GM12872 (cell line): Measurements from ENCODE around the gene WDR82.

Experiments used
- TF ChIP-seq, protein P1 (sequence below): IDR thresholded peaks from 3 replicates; pipeline ENCODE4 v1.5.1; 2011; ENCODE audit warnings: low read depth, mild to moderate bottlenecking, low read length, moderate library complexity; ENCODE audit not compliant: insufficient read depth

WDR82 gene

DNA sequence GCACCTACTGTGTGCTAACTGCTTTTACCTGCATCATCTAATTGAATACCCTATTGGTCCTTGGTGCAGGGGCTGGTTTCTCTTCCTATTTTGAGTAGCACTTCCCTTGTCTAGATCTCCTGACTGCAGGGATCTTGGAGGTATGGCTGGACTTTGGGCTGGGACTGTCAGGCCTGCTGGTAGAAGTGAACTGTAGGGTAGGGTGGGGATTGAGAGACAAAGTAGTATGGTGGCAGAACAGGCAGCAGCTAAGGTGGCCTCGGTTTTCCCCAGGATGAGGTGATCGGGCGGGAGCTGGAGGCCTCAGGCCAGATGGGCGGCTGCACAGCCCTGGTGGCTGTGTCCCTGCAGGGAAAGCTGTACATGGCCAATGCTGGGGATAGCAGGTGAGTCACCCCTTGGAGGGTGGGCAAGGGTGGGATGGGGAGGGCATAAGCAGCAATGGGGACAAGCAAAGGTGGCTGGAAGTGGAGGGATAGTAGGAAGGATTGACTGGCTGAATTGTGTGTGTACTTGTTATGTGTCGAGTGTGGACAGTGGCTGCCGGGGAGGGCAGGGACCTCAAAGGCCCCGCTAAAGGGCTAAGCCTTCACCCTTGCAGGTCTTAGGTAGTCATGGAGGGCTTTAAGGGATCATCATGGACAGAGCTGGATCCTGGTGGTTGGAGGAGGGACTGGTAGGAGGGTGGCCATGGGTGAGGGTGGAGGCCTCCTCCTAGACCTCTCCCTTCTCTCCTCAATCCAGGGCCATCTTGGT is 30.9 kb downstream of the WDR82 start:
- TF ChIP-seq, protein P1, sequence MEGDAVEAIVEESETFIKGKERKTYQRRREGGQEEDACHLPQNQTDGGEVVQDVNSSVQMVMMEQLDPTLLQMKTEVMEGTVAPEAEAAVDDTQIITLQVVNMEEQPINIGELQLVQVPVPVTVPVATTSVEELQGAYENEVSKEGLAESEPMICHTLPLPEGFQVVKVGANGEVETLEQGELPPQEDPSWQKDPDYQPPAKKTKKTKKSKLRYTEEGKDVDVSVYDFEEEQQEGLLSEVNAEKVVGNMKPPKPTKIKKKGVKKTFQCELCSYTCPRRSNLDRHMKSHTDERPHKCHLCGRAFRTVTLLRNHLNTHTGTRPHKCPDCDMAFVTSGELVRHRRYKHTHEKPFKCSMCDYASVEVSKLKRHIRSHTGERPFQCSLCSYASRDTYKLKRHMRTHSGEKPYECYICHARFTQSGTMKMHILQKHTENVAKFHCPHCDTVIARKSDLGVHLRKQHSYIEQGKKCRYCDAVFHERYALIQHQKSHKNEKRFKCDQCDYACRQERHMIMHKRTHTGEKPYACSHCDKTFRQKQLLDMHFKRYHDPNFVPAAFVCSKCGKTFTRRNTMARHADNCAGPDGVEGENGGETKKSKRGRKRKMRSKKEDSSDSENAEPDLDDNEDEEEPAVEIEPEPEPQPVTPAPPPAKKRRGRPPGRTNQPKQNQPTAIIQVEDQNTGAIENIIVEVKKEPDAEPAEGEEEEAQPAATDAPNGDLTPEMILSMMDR = no peak

DNA sequence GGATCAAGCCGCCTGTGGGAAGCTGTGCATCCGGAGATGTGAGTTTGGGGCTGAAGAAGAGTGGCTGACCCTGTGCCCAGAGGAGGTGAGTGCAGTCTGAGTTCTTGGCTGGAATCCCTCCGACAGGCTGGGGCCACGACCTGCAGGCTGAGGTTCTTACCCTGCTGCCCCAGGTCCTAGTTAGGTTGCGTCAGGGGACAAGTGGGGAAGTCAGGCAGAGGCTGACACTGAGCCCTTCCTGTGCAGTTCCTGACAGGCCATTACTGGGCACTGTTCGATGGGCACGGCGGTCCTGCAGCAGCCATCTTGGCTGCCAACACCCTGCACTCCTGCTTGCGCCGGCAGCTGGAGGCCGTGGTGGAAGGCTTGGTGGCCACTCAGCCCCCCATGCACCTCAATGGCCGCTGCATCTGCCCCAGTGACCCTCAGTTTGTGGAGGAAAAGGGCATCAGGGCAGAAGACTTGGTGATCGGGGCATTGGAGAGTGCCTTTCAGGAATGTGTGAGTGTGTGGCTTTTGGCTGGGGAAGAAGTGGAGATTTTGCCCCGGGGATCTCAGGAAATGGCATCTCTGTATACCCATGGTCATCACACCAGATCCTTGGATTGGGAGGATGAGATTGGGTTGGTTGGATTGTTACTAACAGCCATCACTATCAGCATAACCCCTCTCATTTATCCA is 31.6 kb downstream of the WDR82 start:
- TF ChIP-seq, protein P1 = no peak

DNA sequence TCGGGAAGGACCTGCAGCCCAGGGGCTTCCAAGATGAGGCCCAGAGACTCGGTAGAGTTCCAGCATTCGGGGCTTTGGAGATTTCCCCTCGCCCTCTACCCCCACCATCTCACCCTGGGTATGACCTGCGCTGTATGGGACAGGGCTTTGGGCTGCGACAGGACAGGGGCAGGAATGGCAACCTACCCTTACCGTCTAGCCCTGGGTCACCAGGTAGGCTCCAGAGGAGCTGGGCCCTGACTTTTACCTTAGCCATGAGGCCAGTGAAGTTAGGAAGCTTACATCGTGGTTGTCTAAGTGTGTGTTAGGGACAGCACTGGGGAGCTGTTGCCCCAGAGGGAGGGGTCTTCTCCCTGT is 32.2 kb downstream of the WDR82 start:
- TF ChIP-seq, protein P1 = no peak

DNA sequence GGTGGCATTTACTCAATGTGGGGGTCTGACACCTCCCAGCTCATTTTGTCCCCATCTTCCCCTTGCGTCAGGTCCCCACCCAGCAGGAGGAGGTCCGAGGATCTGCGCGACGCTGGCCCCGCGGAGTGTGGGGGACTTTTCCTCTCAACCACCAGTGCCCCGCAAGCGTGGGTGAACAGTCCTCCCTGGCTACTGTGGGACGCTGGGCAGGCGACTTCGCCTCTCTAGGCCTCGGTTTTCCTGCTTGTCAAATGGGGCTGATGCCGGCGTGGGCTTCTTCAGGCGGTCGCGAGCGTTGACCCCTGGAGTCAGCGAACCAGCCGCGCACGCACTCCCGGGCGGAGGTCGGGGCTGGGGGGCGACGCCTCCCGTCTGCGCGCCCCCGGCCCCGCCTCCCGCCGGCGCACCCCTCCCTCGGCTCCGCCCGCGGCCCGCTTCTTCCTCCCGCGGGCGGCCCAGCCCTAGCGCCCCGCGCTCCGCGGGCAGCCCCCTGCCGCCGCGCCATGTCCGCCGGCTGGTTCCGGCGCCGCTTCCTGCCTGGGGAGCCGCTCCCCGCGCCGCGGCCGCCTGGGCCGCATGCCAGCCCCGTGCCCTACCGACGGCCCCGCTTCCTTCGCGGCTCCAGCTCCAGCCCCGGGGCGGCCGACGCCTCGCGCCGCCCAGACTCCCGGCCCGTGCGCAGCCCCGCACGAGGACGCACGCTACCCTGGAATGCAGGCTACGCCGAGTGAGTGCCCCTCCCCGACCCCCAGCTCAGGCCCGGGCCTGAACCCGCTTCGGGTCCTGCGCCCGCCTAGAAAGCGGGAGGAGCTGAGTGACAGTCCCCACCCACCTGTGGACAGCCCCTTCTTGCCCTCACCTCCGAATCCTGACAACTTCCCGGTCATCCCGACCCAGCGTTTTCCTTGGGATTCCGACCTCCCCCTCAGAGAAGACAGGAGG is 32.9 kb downstream of the WDR82 start, which contains the start of gene PPM1M:
Gene PPM1M (plus strand): TSS at position 438 of the 942 bp plus-strand sequence. CDS start 66 bp downstream, at position 504.
- TF ChIP-seq, protein P1 = no peak

DNA sequence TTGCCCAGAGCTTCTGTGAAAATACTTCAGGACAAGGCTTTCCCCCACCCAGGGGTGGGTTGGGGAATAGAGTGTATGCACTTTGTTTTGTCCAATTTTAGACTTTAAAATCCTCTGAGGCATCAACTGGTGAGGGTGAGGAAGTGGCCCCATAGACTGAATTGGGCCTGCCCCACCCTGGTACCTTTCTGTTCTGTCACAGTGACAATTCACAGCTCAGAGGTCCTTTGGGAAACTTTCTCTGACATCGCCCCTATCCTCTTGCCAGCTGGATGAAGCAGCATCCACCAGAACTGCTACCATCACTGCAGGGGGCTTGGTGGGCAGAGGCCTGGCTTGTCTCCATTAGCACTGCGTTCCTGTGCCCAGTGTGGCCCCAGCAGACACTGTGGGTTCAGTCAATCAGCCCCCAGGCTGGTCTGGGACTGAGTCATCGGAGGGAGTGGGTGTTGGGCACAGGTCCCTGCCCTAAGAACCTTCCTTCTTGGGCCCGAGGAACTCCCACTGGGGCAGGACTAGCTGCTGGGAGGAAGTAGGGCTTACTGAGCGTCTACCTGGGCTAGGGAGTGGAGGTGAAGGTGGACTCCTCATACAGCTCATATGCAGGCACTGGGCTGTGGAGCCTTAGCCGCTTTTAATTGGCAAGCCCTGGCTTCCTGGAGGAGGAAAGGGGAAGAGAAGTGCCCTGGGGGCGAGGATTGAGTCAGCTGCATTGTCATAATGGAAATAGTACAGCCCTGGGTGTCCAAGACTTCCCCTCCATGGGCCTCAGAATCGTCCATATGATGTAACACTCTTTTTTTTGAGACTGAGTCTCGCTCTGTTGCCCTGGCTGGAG is 34.4 kb downstream of the WDR82 start:
- TF ChIP-seq, protein P1 = no peak

DNA sequence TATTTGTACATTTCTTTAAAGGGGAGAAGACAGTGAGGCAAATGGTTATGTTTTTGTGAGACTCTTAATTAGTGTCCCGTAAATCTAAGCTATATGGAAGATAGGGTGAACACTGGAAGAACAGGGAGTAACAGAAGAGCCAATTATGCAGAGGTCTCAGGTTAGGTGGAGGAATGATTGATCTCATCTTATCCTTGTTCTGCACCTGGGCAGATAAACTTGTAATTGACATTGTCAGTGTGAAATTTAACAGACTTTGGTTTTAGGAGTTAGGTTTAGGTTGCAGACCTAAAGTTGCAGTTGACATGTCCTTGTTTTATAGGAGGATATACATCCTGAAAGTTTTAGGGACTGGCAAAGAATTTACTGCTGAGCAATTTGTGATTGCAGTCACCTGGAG is 36.4 kb downstream of the WDR82 start:
- TF ChIP-seq, protein P1 = no peak
